SK-N-SH (cell line): Measurements from ENCODE around the gene ECE1. TPM values are rescaled to one million over a fixed set of nuclear protein-coding genes. Genes with fewer than 3 reads are reported as not detected.

Experiments
- CTCF ChIA-PET: fragments of 300-600, 350-600 bp; formaldehyde crosslinking; extraction: SDS; loops from one replicate; lab custom pipeline; 2021; lab: Yijun Ruan, JAX
- POLR2A ChIA-PET: fragments of 350-600 bp; sonication (Branson Sonifier 250); formaldehyde crosslinking; extraction: SDS; loops from one replicate; lab custom pipeline; 2020; ENCODE audit warnings: antibody characterized with exemption, inconsistent platforms; lab: Yijun Ruan, JAX
- DNase-seq: peaks from one replicate; pipeline ENCODE4 v3.0.0; 2012
- H2AFZ ChIP-seq: fragments of 200-600 bp; sonication (generic); 2 replicates; pipeline ENCODE4 v1.8.1; 2016; ENCODE audit warnings: antibody characterized with exemption, mild to moderate bottlenecking, low read depth
- H3F3A ChIP-seq: fragments of 200-600 bp; sonication (generic); replicated peaks from 2 replicates; pipeline ENCODE3; 2016; ENCODE audit warnings: antibody characterized with exemption, mild to moderate bottlenecking; ENCODE audit not compliant: insufficient read depth
- H3K27ac ChIP-seq, 2 experiments: fragments of 200-500 bp in 1 of 2; fragments of 200-600 bp in 1 of 2; sonication (Bioruptor generic) in 1 of 2; sonication (generic), shearing (Covaris generic) in 1 of 2; 2 replicates each; pipeline versions ENCODE4 v1.5.1 to v1.6.1; 2014 to 2016; ENCODE audit warnings: low read depth in 2 of 2, inconsistent platforms in 1 of 2, low read length in 1 of 2, mild to moderate bottlenecking in 1 of 2, mixed read lengths in 1 of 2
- H3K27me3 ChIP-seq: fragments of 200-600 bp; sonication (generic), shearing (Covaris generic); 2 replicates; pipeline ENCODE4 v1.6.1; 2016; ENCODE audit warnings: mixed run types; ENCODE audit not compliant: insufficient read depth
- H3K36me3 ChIP-seq, 2 experiments: fragments of 200-500 bp in 1 of 2; fragments of 200-600 bp in 1 of 2; sonication (Bioruptor generic) in 1 of 2; sonication (generic) in 1 of 2; replicated peaks in 1 of 2; 2 replicates each; pipeline versions ENCODE3 to v1.5.1; 2014 to 2016; ENCODE audit warnings: low read length in 1 of 2, mild to moderate bottlenecking in 1 of 2; ENCODE audit not compliant: insufficient read depth in 2 of 2, control insufficient read depth in 1 of 2
- H3K4me1 ChIP-seq, 2 experiments: fragments of 200-500 bp in 1 of 2; fragments of 200-600 bp in 1 of 2; sonication (Bioruptor generic) in 1 of 2; sonication (generic), shearing (Covaris generic) in 1 of 2; 2 replicates each; pipeline versions ENCODE4 v1.5.1 to v1.6.1; 2014 to 2016; ENCODE audit warnings: low read depth in 1 of 2, low read length in 1 of 2, mixed run types in 1 of 2; ENCODE audit not compliant: insufficient read depth in 2 of 2, control insufficient read depth in 1 of 2
- H3K4me2 ChIP-seq: fragments of 200-600 bp; sonication (generic), shearing (Covaris generic); 2 replicates; pipeline ENCODE4 v1.6.1; 2017; ENCODE audit warnings: mixed run types
- H3K4me3 ChIP-seq, 2 experiments: fragments of 200-500 bp in 1 of 2; fragments of 200-600 bp in 1 of 2; sonication (Bioruptor generic) in 1 of 2; sonication (generic), shearing (Covaris generic) in 1 of 2; 2 replicates each; pipeline versions ENCODE4 v1.5.1 to v1.8.1; 2014 to 2016; ENCODE audit warnings: low read depth in 2 of 2, inconsistent platforms in 1 of 2, low read length in 1 of 2, mild to moderate bottlenecking in 1 of 2, mixed read lengths in 1 of 2, moderate library complexity in 1 of 2
- H3K79me2 ChIP-seq: fragments of 200-600 bp; sonication (generic); 2 replicates; pipeline ENCODE4 v1.8.1; 2017; ENCODE audit warnings: mild to moderate bottlenecking; ENCODE audit not compliant: insufficient read depth
- H3K9ac ChIP-seq: fragments of 200-600 bp; sonication (generic); 2 replicates; pipeline ENCODE4 v1.6.1; 2017; ENCODE audit warnings: mixed run types
- H3K9me2 ChIP-seq: fragments of 200-600 bp; sonication (generic); 2 replicates; pipeline ENCODE4 v1.6.1; 2017; ENCODE audit warnings: mixed run types
- H3K9me3 ChIP-seq: fragments of 200-600 bp; sonication (generic); 2 replicates; pipeline ENCODE4 v1.6.1; 2017; ENCODE audit warnings: mixed run types, mild to moderate bottlenecking, moderate library complexity
- H4K20me1 ChIP-seq: fragments of 200-600 bp; sonication (generic); 2 replicates; pipeline ENCODE4 v1.6.1; 2017; ENCODE audit warnings: mild to moderate bottlenecking, mixed run types; ENCODE audit not compliant: insufficient read depth
- CHD2 ChIP-seq: fragments of 150-350 bp; IDR thresholded peaks from 2 replicates; pipeline ENCODE4 v1.6.1; 2018; ENCODE audit warnings: low read length; ENCODE audit not compliant: partially characterized antibody
- CTCF ChIP-seq: fragments of 200-600 bp; sonication (generic); IDR thresholded peaks from 2 replicates; pipeline ENCODE4 v1.6.1; 2017; ENCODE audit warnings: antibody characterized with exemption, mild to moderate bottlenecking, moderate library complexity
- EZH2phosphoT487 ChIP-seq: fragments of 200-600 bp; sonication (generic); IDR thresholded peaks from 2 replicates; pipeline ENCODE4 v1.6.1; 2017; ENCODE audit warnings: low read depth, mixed run types, mild to moderate bottlenecking, antibody characterized with exemption, moderate library complexity, borderline replicate concordance
- FOXM1 ChIP-seq: IDR thresholded peaks from 2 replicates; pipeline ENCODE4 v1.4.0; 2012; ENCODE audit warnings: low read depth, mild to moderate bottlenecking
- GABPA ChIP-seq: IDR thresholded peaks from 2 replicates; pipeline ENCODE4 v1.4.0; 2012; ENCODE audit warnings: low read depth, mild to moderate bottlenecking
- MEF2A ChIP-seq: IDR thresholded peaks from 2 replicates; pipeline ENCODE4 v1.4.0; 2012; ENCODE audit warnings: low read depth, borderline replicate concordance
- NRF1 ChIP-seq: IDR thresholded peaks from 2 replicates; pipeline ENCODE4 v1.6.1; 2012; ENCODE audit warnings: low read depth, mild to moderate bottlenecking, low read length
- POLR2AphosphoS5 ChIP-seq: IDR thresholded peaks from 2 replicates; pipeline ENCODE4 v1.6.1; 2012; ENCODE audit warnings: low read depth, low read length
- RAD21 ChIP-seq: IDR thresholded peaks from 2 replicates; pipeline ENCODE4 v1.6.1; 2012; ENCODE audit warnings: mild to moderate bottlenecking, low read length
- RCOR1 ChIP-seq: fragments of 150-350 bp; IDR thresholded peaks from 2 replicates; pipeline ENCODE4 v1.6.1; 2017; ENCODE audit warnings: antibody characterized with exemption, low read length
- REST ChIP-seq: IDR thresholded peaks from 2 replicates; pipeline ENCODE4 v1.6.1; 2012; ENCODE audit warnings: mild to moderate bottlenecking, low read depth, low read length, moderate library complexity
- SIN3A ChIP-seq: IDR thresholded peaks from 2 replicates; pipeline ENCODE4 v1.6.1; 2012; ENCODE audit warnings: low read depth, mild to moderate bottlenecking, low read length, moderate library complexity, borderline replicate concordance
- TAF1 ChIP-seq: IDR thresholded peaks from 2 replicates; pipeline ENCODE4 v1.6.1; 2012; ENCODE audit warnings: low read depth, mild to moderate bottlenecking, low read length, moderate library complexity, borderline replicate concordance
- TCF12 ChIP-seq: IDR thresholded peaks from 2 replicates; pipeline ENCODE4 v1.4.0; 2012
- USF1 ChIP-seq: IDR thresholded peaks from 2 replicates; pipeline ENCODE4 v1.4.0; 2012; ENCODE audit warnings: low read depth, borderline replicate concordance
- YY1 ChIP-seq: IDR thresholded peaks from 2 replicates; pipeline ENCODE4 v1.4.0; 2012; ENCODE audit warnings: low read depth, mild to moderate bottlenecking
- WGBS: methylation state at CpG from one replicate; pipeline ENCODE4 v1.1.6; 2017; ENCODE audit warnings: low lambda C conversion rate; 5-methylcytosine and 5-hydroxymethylcytosine counted together
- polyA plus RNA-seq, 3 experiments: library from polyadenylated mRNA; depleted of rRNA; stranded (reverse); fragments of >200 nt; gene quantifications; 2 replicates each; pipeline ENCODE4 v1.2.3, GENCODE V29; 2012

ECE1 gene
- polyA plus RNA-seq, 1 of the 3 experiments (the other 2 are of a cell fraction): 96.6 TPM

GRCh38 chr1:21324368-21325141 is 34.3 kb upstream of the ECE1 start (continued):
- peak; percentile 30 for TF ChIP-seq RAD21
- TF ChIP-seq GABPA: no peak
- TF ChIP-seq RCOR1: peak; percentile 19; the same call in 1 of the 2 replicates
- no peak for TF ChIP-seq EZH2phosphoT487
- TF ChIP-seq TCF12: peak; percentile 77
- no peak for TF ChIP-seq CTCF
- TF ChIP-seq TAF1: 0 out of 2 replicates have a peak, but pooled peaks have one; percentile 35
- TF ChIP-seq USF1: no peak; the same call in 1 of the 2 replicates
- TF ChIP-seq CHD2: no peak
- TF ChIP-seq, all 33 proteins: peak for 12

GRCh38 chr1:21323091-21323490 is 32.8 kb upstream of the ECE1 start:
- H3K27ac ChIP-seq: peak overlapping the region; percentile 72 to 87; a peak in 3 of 4 replicates
- TF ChIP-seq CTCF (no peak), REST (no peak), FOXM1 (no peak), NRF1 (no peak), CHD2 (no peak), SIN3A (no peak), USF1 (no peak), YY1 (no peak), POLR2AphosphoS5 (no peak), MEF2A (no peak), RAD21 (no peak), RCOR1 (no peak)
- no peak overlapping the region for H2AFZ ChIP-seq
- H3K9me2 ChIP-seq: no peaks in the 10 kb centered on the region
- H3K4me2 ChIP-seq: no peak overlapping the region
- H3K4me1 ChIP-seq: peaks cover 43 to 87% of the 10 kb centered on the region in 2 experiments
- no peak for DNase-seq
- H3K27me3 ChIP-seq: no peaks in the 10 kb centered on the region
- no peaks in the 10 kb centered on the region for H3K36me3 ChIP-seq
- ChIA-PET CTCF (interaction anchor here (1.0 to 5.2 kb wide), 9 partner anchors 9 to 68 kb away, joined by 3 to 30 read pairs (median 4); no protein-coding TSS in a partner anchor), POLR2A (interaction anchor here (0.6 to 1.2 kb wide), 3 partner anchors 9 to 68 kb away, joined by 3 to 4 read pairs (median 4); no protein-coding TSS in a partner anchor)
- WGBS: 76% methylated on average over 7 of the region's 7 CpGs
- H3K9me3 ChIP-seq: no peaks in the 10 kb centered on the region
- peaks cover 27% of the 10 kb centered on the region for H3K79me2 ChIP-seq
- peaks cover 18% of the 10 kb centered on the region for H3F3A ChIP-seq
- no peak overlapping the region for H3K4me3 ChIP-seq
- H3K9ac ChIP-seq: no peak overlapping the region
- H4K20me1 ChIP-seq: no peaks in the 10 kb centered on the region
